Measurements from ENCODE around the gene PLXDC2.
"Not testable (repeated sequence)": the region's sequence is repeated elsewhere in the genome, so short reads cannot be mapped to it uniquely, and the experiment has no call there.

PLXDC2 gene

GRCh38 chr10:20034732-20035131 lies 218.5 kb downstream of the PLXDC2 start:
- TF ChIP-seq, protein P1, sequence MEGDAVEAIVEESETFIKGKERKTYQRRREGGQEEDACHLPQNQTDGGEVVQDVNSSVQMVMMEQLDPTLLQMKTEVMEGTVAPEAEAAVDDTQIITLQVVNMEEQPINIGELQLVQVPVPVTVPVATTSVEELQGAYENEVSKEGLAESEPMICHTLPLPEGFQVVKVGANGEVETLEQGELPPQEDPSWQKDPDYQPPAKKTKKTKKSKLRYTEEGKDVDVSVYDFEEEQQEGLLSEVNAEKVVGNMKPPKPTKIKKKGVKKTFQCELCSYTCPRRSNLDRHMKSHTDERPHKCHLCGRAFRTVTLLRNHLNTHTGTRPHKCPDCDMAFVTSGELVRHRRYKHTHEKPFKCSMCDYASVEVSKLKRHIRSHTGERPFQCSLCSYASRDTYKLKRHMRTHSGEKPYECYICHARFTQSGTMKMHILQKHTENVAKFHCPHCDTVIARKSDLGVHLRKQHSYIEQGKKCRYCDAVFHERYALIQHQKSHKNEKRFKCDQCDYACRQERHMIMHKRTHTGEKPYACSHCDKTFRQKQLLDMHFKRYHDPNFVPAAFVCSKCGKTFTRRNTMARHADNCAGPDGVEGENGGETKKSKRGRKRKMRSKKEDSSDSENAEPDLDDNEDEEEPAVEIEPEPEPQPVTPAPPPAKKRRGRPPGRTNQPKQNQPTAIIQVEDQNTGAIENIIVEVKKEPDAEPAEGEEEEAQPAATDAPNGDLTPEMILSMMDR (IDR thresholded peaks at IDR 0.05; ENCODE audit: borderline replicate concordance, control extremely low read depth, extremely low read depth, insufficient read depth, missing control alignments) = no peak
- DNase-seq (ENCODE audit: low spot score) = no peak
- in situ Hi-C loops (cut with MboI; ENCODE audit: low sequenced_read_pairs, unreplicated experiment) = no loop called here

- TF ChIP-seq, protein P1 (IDR thresholded peaks at IDR 0.05; ENCODE audit: borderline replicate concordance, control extremely low read depth, extremely low read depth, insufficient read depth, missing control alignments) = no peak
- no peak for DNase-seq (ENCODE audit: low spot score)
- in situ Hi-C loops (cut with MboI; ENCODE audit: low sequenced_read_pairs, unreplicated experiment) = no loop called here
These were observed 223.8 kb downstream of the PLXDC2 start for GRCh38 chr10:20040012-20040411.

- no peak for DNase-seq (ENCODE audit: low spot score)
- in situ Hi-C loops (cut with MboI; ENCODE audit: low sequenced_read_pairs, unreplicated experiment) = no loop called here
- TF ChIP-seq, protein P1 (IDR thresholded peaks at IDR 0.05; ENCODE audit: borderline replicate concordance, control extremely low read depth, extremely low read depth, insufficient read depth, missing control alignments) = no peak
These were observed 225.7 kb downstream of the PLXDC2 start for GRCh38 chr10:20041931-20042330.

GRCh38 chr10:20045100-20045499 lies 228.9 kb downstream of the PLXDC2 start:
- in situ Hi-C loops (cut with MboI; ENCODE audit: low sequenced_read_pairs, unreplicated experiment); DNase-seq (ENCODE audit: low spot score): not testable (repeated sequence)

GRCh38 chr10:20048161-20048560 lies 231.9 kb downstream of the PLXDC2 start:
- no peak for DNase-seq (ENCODE audit: low spot score)
- TF ChIP-seq, protein P1 (IDR thresholded peaks at IDR 0.05; ENCODE audit: borderline replicate concordance, control extremely low read depth, extremely low read depth, insufficient read depth, missing control alignments) = no peak
- in situ Hi-C loops (cut with MboI; ENCODE audit: low sequenced_read_pairs, unreplicated experiment) = no loop called here

- DNase-seq (ENCODE audit: low spot score) = no peak
- TF ChIP-seq, protein P1 (IDR thresholded peaks at IDR 0.05; ENCODE audit: borderline replicate concordance, control extremely low read depth, extremely low read depth, insufficient read depth, missing control alignments) = no peak
- in situ Hi-C loops (cut with MboI; ENCODE audit: low sequenced_read_pairs, unreplicated experiment) = no loop called here
These were observed 241.9 kb downstream of the PLXDC2 start for GRCh38 chr10:20058135-20058534.

GRCh38 chr10:20059084-20059835 lies 243.0 kb downstream of the PLXDC2 start:
- DNase-seq (ENCODE audit: low spot score) = no peak

More at GRCh38 chr10:20059084-20059835, 243.0 kb downstream of the PLXDC2 start:
- TF ChIP-seq, protein P1 (IDR thresholded peaks at IDR 0.05; ENCODE audit: borderline replicate concordance, control extremely low read depth, extremely low read depth, insufficient read depth, missing control alignments) = no peak
- in situ Hi-C loops (cut with MboI; ENCODE audit: low sequenced_read_pairs, unreplicated experiment) = no loop called here
